ENCODE data around the gene GMFB.
"Not testable (repeated sequence)": the region's sequence is repeated elsewhere in the genome, so short reads cannot be mapped to it uniquely, and the experiment has no call there.

Gene GMFB

DNA sequence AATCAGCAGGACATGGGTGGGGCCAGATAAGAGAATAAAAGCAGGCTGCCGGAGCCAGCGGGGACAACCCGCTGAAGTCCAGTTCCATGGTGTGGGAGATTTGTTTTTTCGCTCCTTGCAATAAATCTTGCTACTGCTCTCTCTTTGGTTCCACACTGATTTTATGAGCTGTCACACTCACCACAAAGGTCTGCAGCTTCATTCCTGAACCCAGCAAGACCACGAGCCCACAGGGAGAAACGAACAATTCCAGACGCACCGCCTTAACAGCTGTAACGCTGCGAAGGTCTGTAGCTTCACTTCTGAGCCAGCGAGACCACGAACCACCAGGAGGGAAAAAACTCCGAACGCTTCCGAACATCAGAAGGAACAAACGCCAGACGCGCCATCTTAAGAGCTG is 44.8 kb downstream of the GMFB start:
- CTCF ChIA-PET: no interaction called here
- POLR2A ChIA-PET: no interaction called here
- TF ChIP-seq ZNF384 (IDR thresholded peaks at IDR 0.05): no peak
- no peak for TF ChIP-seq LEF1 (IDR thresholded peaks at IDR 0.05; ENCODE audit: borderline replicate concordance)
- TF ChIP-seq NFRKB (IDR thresholded peaks at IDR 0.05): no peak
- TF ChIP-seq ELF4 (IDR thresholded peaks at IDR 0.05): no peak
- no peak for TF ChIP-seq SUZ12 (IDR thresholded peaks at IDR 0.05)
- TF ChIP-seq FOXA1 (IDR thresholded peaks at IDR 0.05): no peak
- no peak for TF ChIP-seq CTBP1 (IDR thresholded peaks at IDR 0.05; ENCODE audit: borderline replicate concordance)
- TF ChIP-seq, protein P1, sequence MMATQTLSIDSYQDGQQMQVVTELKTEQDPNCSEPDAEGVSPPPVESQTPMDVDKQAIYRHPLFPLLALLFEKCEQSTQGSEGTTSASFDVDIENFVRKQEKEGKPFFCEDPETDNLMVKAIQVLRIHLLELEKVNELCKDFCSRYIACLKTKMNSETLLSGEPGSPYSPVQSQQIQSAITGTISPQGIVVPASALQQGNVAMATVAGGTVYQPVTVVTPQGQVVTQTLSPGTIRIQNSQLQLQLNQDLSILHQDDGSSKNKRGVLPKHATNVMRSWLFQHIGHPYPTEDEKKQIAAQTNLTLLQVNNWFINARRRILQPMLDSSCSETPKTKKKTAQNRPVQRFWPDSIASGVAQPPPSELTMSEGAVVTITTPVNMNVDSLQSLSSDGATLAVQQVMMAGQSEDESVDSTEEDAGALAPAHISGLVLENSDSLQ (IDR thresholded peaks at IDR 0.05): no peak
- TF ChIP-seq FOXM1 (IDR thresholded peaks at IDR 0.05; ENCODE audit: borderline replicate concordance): no peak
- no peak for TF ChIP-seq TARDBP (IDR thresholded peaks at IDR 0.05)
- no peak for TF ChIP-seq SP1 (IDR thresholded peaks at IDR 0.05)
- no peak for TF ChIP-seq BHLHE40 (IDR thresholded peaks at IDR 0.05; ENCODE audit: borderline replicate concordance)
- no peak for TF ChIP-seq L3MBTL2 (conservative IDR thresholded peaks at IDR 0.05)
- no peak for TF ChIP-seq FOXK2 (IDR thresholded peaks at IDR 0.05)
- no peak for TF ChIP-seq ARNT (IDR thresholded peaks at IDR 0.05)
- DNase-seq (ENCODE audit: extremely low spot score): no peak

DNA sequence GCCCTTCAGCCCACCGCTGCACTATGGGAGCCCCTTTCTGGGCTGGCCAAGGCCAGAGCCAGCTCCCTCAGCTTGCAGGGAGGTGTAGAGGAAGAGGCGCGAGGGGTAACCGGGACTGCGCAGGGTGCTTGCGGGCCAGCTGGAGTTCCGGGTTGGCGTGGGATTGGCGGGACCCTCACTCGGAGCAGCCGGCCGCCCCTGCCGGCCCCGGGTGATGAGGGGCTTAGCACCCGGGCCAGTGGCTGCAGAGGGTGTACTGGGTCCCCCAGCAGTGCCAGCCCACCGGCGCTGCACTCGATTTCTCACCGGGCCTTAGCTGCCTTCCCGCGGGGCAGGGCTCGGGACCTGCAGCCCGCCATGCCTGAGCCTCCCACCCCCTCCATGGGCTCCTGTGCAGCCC is 45.8 kb downstream of the GMFB start:
- CTCF ChIA-PET: not testable (repeated sequence)

DNA sequence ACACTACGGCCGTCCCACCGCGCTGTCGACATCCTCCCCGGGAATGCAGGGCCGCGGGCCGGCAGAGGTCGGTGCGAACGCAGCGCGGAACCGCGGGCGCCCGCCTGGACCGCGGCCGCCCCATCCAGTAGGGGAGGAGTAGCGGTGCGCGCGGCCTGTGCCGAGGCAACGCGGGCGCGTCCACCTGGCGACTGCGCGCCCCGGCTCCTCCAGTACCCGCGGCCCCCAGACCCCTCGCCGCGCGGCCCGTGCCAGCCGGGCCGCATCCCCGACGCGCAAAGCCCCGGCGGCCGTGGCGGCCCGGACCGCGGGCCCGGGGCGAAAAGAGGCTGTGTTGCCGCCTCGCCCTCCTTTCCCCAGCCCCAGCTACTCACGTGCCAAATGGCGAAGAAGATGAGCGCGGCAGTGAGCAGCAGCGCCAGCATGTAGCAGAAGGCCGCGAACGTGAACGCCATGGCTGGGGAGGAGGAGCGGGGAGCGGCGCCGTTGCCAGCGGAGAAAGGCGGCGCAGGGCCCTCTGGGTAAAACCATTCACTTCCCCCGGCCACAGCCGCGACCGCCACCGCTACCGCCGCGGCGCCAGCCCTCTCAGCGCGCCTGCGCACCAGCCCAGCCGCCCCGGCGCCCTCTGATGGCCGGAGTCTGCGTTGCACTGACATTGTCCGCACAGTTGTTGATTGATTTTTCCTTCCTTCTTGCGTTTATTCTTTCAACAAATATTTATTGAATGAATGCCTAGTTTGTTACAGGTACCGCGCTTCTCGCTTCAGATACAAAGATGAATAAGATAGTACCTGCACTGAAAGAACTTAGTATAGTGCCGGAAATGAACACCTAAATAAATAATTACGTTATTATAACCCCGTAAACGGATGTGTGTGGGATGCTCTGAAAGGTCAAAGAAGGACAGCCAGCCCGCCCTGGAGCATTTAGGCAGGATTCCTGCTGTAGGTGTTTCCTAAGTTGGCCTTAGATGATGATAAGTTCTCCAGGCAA is 47.6 kb downstream of the GMFB start, which contains the start of gene CNIH1:
Gene CNIH1, minus strand, starts transcription at position 502 of the 996 bp plus-strand sequence. Its CDS starts 47 bp downstream, at position 455.
- ChIA-PET CTCF (interaction anchor here (0.5 to 0.6 kb wide), 3 partner anchors 17 to 202 kb away, joined by 3 to 4 read pairs (median 3); no protein-coding TSS in a partner anchor), POLR2A (interaction anchor here (1.0 kb wide), 1 partner anchor 47 kb away, joined by 5 read pairs; the partner anchor contains the start of gene GMFB)
- DNase-seq (ENCODE audit: extremely low spot score): peak; percentile 96
- TF ChIP-seq, protein P1 (IDR thresholded peaks at IDR 0.05): peak; percentile 77
- TF ChIP-seq ELF4 (IDR thresholded peaks at IDR 0.05): no peak
- TF ChIP-seq FOXM1 (IDR thresholded peaks at IDR 0.05; ENCODE audit: borderline replicate concordance): no peak
- TF ChIP-seq BHLHE40 (IDR thresholded peaks at IDR 0.05; ENCODE audit: borderline replicate concordance): no peak
- TF ChIP-seq ARNT (IDR thresholded peaks at IDR 0.05): 0 out of 2 replicates have a peak, but pooled peaks have one; percentile 8
- TF ChIP-seq FOXK2 (IDR thresholded peaks at IDR 0.05): no peak
- no peak for TF ChIP-seq NFRKB (IDR thresholded peaks at IDR 0.05)
- no peak for TF ChIP-seq FOXA1 (IDR thresholded peaks at IDR 0.05)
- TF ChIP-seq TARDBP (IDR thresholded peaks at IDR 0.05): no peak

More for the DNA sequence above, 45.8 kb downstream of the GMFB start:
- POLR2A ChIA-PET; DNase-seq (ENCODE audit: extremely low spot score): not testable (repeated sequence)

DNA sequence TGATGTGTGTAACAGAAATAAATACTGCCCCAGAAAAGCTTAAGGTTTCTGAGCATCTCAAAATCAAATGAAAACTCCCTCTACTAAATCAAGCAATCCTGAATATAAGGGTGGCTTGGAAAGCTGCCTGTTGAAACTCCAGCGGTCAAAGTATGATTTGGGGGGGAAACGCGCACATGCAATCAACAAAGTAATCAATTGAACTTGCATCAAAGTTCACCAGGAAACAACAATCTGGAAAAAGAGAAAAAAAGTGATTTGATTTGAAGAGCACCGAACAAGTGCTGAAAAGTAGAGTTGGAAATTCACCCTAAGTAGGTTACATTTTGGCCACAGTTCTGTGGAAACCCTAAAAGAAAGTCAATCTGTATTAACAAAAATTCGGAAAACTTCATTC is 48.3 kb downstream of the GMFB start:
- POLR2A ChIA-PET: interaction anchor here (1.2 kb wide), 1 partner anchor 48 kb away, joined by 4 read pairs; no protein-coding TSS in a partner anchor
- no peak for DNase-seq (ENCODE audit: extremely low spot score)
- no peak for TF ChIP-seq FOXA1 (IDR thresholded peaks at IDR 0.05)
- TF ChIP-seq SP1 (IDR thresholded peaks at IDR 0.05): no peak
- no peak for TF ChIP-seq LEF1 (IDR thresholded peaks at IDR 0.05; ENCODE audit: borderline replicate concordance)
- no peak for TF ChIP-seq HDGF (IDR thresholded peaks at IDR 0.05; ENCODE audit: borderline replicate concordance)
- CTCF ChIA-PET: interaction anchor here (0.5 to 0.6 kb wide), 3 partner anchors 17 to 203 kb away, joined by 3 to 4 read pairs (median 3); no protein-coding TSS in a partner anchor

DNA sequence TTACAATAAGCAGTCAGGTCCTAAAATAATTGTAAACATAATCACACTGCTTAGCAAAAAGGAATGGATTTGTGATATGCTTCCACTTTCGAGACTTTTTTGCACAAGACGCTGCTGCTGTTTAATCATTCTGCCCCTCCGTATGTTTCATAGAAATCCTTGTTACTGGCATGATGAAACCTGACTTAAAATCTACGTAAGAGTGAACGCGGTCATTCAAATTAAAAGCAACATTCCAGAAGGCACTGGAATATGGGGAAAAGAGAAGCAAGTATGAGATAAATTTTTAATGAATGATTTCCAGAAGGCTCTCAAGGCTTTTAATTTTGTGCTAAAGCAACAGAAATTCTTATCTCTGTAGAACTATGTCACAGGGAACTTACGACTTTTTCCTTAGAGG is 48.7 kb downstream of the GMFB start:
- ChIA-PET CTCF (no interaction called here), POLR2A (interaction anchor here (1.2 kb wide), 1 partner anchor 48 kb away, joined by 4 read pairs; no protein-coding TSS in a partner anchor)
- no peak for DNase-seq (ENCODE audit: extremely low spot score)
- TF ChIP-seq CTBP1 (IDR thresholded peaks at IDR 0.05; ENCODE audit: borderline replicate concordance) (no peak), HDGF (IDR thresholded peaks at IDR 0.05; ENCODE audit: borderline replicate concordance) (no peak), ZNF384 (IDR thresholded peaks at IDR 0.05) (no peak), FOXA1 (IDR thresholded peaks at IDR 0.05) (no peak), L3MBTL2 (conservative IDR thresholded peaks at IDR 0.05) (no peak), SP1 (IDR thresholded peaks at IDR 0.05) (no peak), NFRKB (IDR thresholded peaks at IDR 0.05) (no peak), LEF1 (IDR thresholded peaks at IDR 0.05; ENCODE audit: borderline replicate concordance) (no peak), BHLHE40 (IDR thresholded peaks at IDR 0.05; ENCODE audit: borderline replicate concordance) (no peak), FOXK2 (IDR thresholded peaks at IDR 0.05) (no peak), TARDBP (IDR thresholded peaks at IDR 0.05) (no peak), FOXM1 (IDR thresholded peaks at IDR 0.05; ENCODE audit: borderline replicate concordance) (no peak), ARNT (IDR thresholded peaks at IDR 0.05) (no peak), ELF4 (IDR thresholded peaks at IDR 0.05) (no peak), SUZ12 (IDR thresholded peaks at IDR 0.05) (no peak)
- TF ChIP-seq, protein P1 (IDR thresholded peaks at IDR 0.05): no peak

DNA sequence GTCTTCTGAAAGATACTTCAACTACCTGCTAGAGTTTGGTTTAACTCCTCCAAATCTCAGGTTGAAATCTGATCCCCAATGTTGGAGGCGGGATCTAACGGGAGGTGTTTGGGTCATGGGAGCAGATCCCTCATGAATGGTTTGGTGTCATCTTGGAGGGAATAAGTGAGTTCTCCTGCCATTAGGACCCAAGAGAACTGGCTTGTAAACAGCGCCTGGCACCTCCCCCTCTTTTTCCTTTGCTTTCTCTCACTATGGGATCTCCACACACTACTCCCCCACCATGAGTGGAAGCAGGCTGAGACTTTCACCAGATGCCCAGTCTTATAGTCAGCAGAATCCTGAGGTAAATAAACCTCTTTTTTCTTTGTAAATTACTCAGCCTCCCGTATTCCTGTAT is 50.1 kb downstream of the GMFB start:
- POLR2A ChIA-PET: interaction anchor here (0.6 kb wide), 1 partner anchor 127 kb away, joined by 3 read pairs; no protein-coding TSS in a partner anchor
- no peak for DNase-seq (ENCODE audit: extremely low spot score)
- TF ChIP-seq LEF1 (IDR thresholded peaks at IDR 0.05; ENCODE audit: borderline replicate concordance) (no peak), FOXM1 (IDR thresholded peaks at IDR 0.05; ENCODE audit: borderline replicate concordance) (no peak), HDGF (IDR thresholded peaks at IDR 0.05; ENCODE audit: borderline replicate concordance) (no peak), CTBP1 (IDR thresholded peaks at IDR 0.05; ENCODE audit: borderline replicate concordance) (no peak), ELF4 (IDR thresholded peaks at IDR 0.05) (no peak), SUZ12 (IDR thresholded peaks at IDR 0.05) (no peak), ARNT (IDR thresholded peaks at IDR 0.05) (no peak), L3MBTL2 (conservative IDR thresholded peaks at IDR 0.05) (no peak), FOXK2 (IDR thresholded peaks at IDR 0.05) (no peak), BHLHE40 (IDR thresholded peaks at IDR 0.05; ENCODE audit: borderline replicate concordance) (no peak), ZNF384 (IDR thresholded peaks at IDR 0.05) (no peak), FOXA1 (IDR thresholded peaks at IDR 0.05) (no peak)
- CTCF ChIA-PET: interaction anchor here (0.8 kb wide), 1 partner anchor 18 kb away, joined by 5 read pairs; no protein-coding TSS in a partner anchor

DNA sequence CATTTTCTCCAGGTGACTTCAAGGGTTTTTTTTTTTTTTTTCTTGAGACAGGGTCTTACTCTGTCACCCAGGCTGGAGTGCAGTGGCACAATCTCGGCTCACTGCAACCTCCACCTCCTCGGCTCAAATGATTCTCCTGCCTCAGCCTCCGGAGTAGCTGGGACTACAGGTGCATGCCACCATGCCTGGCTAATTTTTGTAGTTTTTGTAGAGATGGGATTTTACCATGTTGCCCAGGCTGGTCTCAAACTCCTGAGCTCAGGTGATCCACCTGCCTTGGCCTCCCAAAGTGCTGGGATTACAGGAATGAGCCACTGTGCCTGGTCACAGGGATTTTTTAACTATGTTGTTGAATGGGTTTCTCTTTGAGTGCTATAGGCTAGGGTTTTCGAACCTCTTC is 50.8 kb downstream of the GMFB start:
- not testable (repeated sequence) for DNase-seq (ENCODE audit: extremely low spot score)
- ChIA-PET POLR2A (interaction anchor here (0.7 kb wide), 1 partner anchor 70 kb away, joined by 3 read pairs; no protein-coding TSS in a partner anchor), CTCF (interaction anchor here (1.0 kb wide), 1 partner anchor 17 kb away, joined by 3 read pairs; no protein-coding TSS in a partner anchor)

All from HEK293T (cell line).